Gastrocnemius medialis (tissue), 4 donors: Measurements from ENCODE around the gene IL12RB1.

ENCODE experiments used
- CTCF ChIP-seq, 5 experiments: fragments of 450-650 bp in 3 of 5; fragments of 200-600 bp in 2 of 5; sonication (generic) in 2 of 5; IDR thresholded peaks in 4 of 5; conservative IDR thresholded peaks in 1 of 5; 1 replicate in 4 of 5; 2 replicates in 1 of 5; pipeline ENCODE4 v1.5.1; 2016 to 2019; ENCODE audit warnings: antibody characterized with exemption in 5 of 5, mild to moderate bottlenecking in 3 of 5, moderate library complexity in 3 of 5
- POLR2A ChIP-seq, 2 donors: fragments of 450-650 bp; IDR thresholded peaks; one replicate each; pipeline ENCODE4 v1.6.1; 2017; ENCODE audit warnings: antibody characterized with exemption in 2 of 2, mild to moderate bottlenecking in 2 of 2, moderate library complexity in 2 of 2

DNA sequence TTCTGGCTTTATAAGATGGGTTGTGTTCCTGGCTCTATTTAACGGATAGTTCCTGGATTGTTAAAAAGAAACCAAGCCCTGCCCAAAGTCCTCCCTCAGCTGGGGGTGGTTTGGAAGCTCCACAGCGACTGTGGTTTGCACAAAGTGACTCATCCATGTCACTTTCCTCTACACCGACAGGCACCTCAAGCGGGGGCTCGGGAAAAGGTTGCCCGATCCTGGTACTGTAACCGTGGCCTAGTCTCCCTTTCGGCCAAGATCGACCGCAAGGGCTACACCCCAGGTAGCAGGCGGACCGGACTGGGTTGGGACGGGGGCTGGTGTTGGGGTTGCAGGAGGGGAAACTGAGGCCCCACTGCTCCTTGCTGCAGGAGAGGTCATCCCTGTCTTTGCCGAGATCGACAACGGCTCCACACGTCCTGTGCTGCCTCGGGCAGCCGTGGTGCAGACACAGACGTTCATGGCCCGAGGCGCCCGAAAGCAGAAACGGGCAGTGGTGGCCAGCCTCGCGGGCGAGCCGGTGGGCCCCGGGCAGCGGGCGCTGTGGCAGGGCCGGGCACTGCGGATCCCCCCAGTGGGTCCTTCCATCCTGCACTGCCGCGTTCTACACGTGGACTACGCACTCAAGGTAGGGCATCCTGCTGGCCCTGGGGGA is 77.2 kb downstream of the IL12RB1 start:
- TF ChIP-seq CTCF (IDR thresholded peaks at IDR 0.05 in 4 of 5, conservative IDR thresholded peaks at IDR 0.05 in 1 of 5) = no peak
- TF ChIP-seq POLR2A (IDR thresholded peaks at IDR 0.05) = peak in 1 of 2 donors; percentile 48
